IPS-NIHi11 (cell line): ENCODE data around the gene EDC4.

ENCODE experiments used
- DNase-seq: peaks from one replicate; pipeline ENCODE4 v3.0.0; 2012; ENCODE audit warnings: mixed read lengths, low spot score

EDC4 gene

GRCh38 chr16:67879936-67880335, 7.1 kb downstream of the EDC4 start:
- no peak for DNase-seq

GRCh38 chr16:67880584-67880983, 7.7 kb downstream of the EDC4 start:
- no peak for DNase-seq

DNA sequence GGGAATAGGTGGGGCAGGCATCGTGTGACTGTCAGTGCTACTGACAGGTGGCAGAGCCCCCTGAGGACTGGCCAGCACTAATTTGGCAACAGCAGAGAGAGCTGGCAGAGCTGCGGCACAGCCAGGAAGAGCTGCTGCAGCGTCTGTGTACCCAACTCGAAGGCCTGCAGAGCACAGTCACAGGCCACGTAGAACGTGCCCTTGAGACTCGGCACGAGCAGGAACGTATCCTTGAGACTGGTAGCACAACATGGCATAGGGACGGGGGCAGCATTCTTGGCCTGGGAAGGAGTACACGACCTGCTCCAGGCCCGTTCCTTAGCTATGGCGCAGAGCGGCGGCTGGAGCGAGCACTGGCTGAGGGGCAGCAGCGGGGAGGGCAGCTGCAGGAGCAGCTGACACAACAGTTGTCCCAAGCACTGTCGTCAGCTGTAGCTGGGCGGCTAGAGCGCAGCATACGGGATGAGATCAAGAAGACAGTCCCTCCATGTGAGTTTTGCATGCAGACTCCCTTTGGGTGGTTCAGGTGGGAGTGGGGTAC, 8.8 kb downstream of the EDC4 start:
- DNase-seq: no peak

GRCh38 chr16:67882374-67883145, 9.7 kb downstream of the EDC4 start:
- no peak for DNase-seq

- DNase-seq: no peak
Measured at GRCh38 chr16:67883146-67883871, 10.5 kb downstream of the EDC4 start.

DNA sequence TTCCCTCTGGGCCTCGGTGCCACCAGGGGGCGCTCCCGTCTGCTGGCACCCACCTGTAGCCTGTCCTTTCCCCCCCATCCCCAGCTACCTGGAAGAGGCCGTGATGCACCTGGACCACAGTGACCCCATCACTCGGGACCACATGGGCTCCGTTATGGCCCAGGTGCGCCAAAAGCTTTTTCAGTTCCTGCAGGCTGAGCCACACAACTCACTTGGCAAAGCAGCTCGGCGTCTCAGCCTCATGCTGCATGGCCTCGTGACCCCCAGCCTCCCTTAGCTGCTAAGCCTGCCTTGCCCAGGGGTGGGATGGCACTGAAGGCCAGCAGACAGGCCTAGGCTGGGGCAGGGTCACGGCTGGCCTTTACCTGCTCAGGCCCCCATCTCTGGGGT, 11.0 kb downstream of the EDC4 start:
- DNase-seq: peak; percentile 87

GRCh38 chr16:67884684-67885083, 11.8 kb downstream of the EDC4 start, which contains the start of gene NRN1L:
NRN1L (plus strand) TSS chr16:67884885; CDS start chr16:67884904, 19 bp downstream.
- peak; percentile 99 for DNase-seq

- no peak for DNase-seq
Measured at GRCh38 chr16:67885545-67885944, 12.7 kb downstream of the EDC4 start.

GRCh38 chr16:67885976-67886375, 13.1 kb downstream of the EDC4 start:
- no peak for DNase-seq

GRCh38 chr16:67886387-67886786, 13.5 kb downstream of the EDC4 start:
- DNase-seq: no peak

GRCh38 chr16:67888331-67888730, 15.5 kb downstream of the EDC4 start:
- no peak for DNase-seq

DNA sequence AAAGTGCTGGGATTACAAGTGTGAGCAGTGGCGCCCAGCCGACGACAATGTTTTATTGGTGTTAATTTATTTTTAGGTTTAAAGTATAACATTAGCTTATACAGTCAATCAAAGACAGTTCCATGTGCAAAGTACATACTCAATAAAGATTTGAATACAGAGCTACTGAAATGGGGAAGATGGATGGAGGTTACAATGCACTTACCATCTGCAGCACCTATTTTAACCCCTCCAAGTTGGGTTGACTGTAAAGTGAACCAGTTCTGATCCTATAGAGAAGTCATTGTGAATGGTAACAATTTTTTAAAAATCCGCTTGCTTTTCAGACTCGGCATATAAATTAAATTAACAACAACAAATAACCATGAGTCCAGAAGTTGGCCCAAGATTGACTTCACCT, 19.5 kb downstream of the EDC4 start:
- DNase-seq: no peak

GRCh38 chr16:67892899-67893742, 20.3 kb downstream of the EDC4 start, which contains the start of gene PSKH1:
PSKH1 (plus strand) TSS chr16:67893254; CDS start chr16:67908750, 15,496 bp downstream.
- peak; percentile 100 for DNase-seq

- DNase-seq: peak; percentile 52
Measured at GRCh38 chr16:67893743-67894399, 21.0 kb downstream of the EDC4 start.

- DNase-seq: no peak
Measured at GRCh38 chr16:67897231-67897630, 24.4 kb downstream of the EDC4 start.

DNA sequence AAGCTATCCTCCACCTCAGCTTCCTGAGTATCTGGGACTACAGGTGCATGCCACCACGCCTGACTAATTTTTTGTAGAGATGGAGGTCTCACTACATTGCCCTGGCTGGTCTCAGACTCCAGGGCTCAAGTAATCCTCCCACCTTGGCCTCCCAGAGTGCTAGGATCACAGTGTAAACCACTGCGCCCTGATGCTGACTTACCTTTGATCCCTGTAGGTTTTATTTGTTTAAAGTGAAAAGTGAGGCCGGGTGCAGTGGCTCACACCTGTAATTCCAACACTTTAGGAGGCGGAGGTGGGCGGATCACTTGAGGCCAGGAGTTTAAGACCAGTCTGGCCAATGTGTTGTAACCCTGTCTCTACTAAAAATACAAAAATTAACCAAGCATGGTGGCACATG, 28.9 kb downstream of the EDC4 start:
- DNase-seq: no peak

DNA sequence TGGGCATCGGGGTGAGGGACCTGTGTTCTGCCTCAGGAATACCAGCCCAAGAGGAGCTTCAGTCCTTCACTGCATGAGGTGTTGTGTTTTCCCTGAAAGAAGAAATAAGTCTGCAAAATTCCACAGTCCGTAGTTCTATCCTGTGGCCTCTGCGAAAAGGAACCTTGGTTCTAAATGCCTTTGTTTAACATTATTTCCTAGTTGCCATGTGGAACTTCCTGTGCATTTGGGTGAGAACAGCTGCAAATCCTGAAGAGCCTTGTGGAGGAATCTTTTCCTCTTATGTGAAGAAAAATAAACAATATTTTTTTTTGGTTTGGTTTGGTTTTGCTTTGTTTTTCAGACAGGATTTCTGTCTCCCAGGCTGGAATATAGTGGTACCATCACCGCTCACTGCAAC, 30.0 kb downstream of the EDC4 start:
- no peak for DNase-seq

DNA sequence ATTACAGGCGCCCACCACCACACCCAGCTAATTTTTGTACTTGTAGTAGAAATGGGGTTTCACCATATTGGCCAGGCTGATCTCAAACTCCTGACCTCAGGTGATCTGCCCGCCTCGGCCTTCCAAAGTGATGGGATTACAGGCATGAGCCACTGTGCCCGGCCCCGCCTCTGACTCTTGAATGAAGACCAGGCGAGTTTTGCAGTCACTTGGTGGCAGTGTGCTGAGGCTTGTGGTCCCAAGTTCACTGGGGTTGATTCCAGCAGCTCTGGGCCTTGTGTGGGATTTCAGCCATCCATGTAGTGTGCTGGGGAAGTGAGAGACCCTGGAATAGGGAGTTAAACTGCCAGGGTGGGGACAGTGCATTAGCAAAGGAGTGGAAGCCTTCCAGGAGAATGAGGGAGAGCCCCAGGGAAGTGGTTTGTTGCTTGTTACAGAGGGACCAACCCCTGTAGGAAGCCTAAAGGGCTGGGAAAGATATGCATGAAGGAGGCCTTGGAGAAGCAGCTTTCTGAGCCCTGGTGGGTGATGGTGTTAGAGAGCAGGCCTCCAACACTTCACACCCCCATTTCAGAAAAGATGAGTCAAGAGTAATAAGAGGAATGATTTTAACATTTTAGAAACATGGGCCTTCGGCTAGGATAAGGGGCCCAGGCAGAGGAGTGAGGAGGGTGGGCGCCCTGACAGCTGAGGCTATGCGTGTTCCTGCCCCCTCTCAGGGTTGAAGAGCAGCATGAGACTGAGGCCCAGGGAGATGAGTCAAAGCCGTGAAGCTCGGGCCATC, 34.7 kb downstream of the EDC4 start:
- DNase-seq: no peak

DNA sequence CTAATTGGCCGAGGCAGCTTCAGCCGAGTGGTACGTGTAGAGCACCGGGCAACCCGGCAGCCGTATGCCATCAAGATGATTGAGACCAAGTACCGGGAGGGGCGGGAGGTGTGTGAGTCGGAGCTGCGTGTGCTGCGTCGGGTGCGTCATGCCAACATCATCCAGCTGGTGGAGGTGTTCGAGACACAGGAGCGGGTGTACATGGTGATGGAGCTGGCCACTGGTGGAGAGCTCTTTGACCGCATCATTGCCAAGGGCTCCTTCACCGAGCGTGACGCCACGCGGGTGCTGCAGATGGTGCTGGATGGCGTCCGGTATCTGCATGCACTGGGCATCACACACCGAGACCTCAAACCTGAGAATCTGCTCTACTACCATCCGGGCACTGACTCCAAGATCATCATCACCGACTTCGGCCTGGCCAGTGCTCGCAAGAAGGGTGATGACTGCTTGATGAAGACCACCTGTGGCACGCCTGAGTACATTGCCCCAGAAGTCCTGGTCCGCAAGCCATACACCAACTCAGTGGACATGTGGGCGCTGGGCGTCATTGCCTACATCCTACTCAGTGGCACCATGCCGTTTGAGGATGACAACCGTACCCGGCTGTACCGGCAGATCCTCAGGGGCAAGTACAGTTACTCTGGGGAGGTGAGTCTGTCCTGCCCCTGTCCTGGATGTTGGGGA, 36.3 kb downstream of the EDC4 start:
- no peak for DNase-seq

GRCh38 chr16:67910158-67910557, 37.3 kb downstream of the EDC4 start:
- DNase-seq: no peak
